H1 (cell line): ENCODE results near the gene MEIS3.

Experiments used
- BACH1 ChIP-seq: IDR thresholded peaks from 2 replicates; pipeline ENCODE4 v1.6.1; 2012; ENCODE audit warnings: low read length, improper control_type of control experiment
- CBX8 ChIP-seq: fragments of 300-800, 300-1000 bp; sonication (generic); IDR thresholded peaks from 2 replicates; pipeline ENCODE4 v1.7.1; 2016; ENCODE audit warnings: low read depth, low read length, borderline replicate concordance
- CHD2 ChIP-seq: IDR thresholded peaks from 2 replicates; pipeline ENCODE4 v1.6.1; 2012; ENCODE audit warnings: low read length, improper control_type of control experiment
- CTCF ChIP-seq, 3 experiments: IDR thresholded peaks; 1 replicate in 2 of 3; 2 replicates in 1 of 3; pipeline versions ENCODE4 v1.5.1 to v1.6.1; 2011; ENCODE audit warnings: low read length in 3 of 3, mild to moderate bottlenecking in 3 of 3, inconsistent platforms in 2 of 3, low read depth in 1 of 3, moderate library complexity in 1 of 3; ENCODE audit not compliant: insufficient read depth in 1 of 3; ENCODE audit errors: control extremely low read depth in 1 of 3
- HDAC6 ChIP-seq: IDR thresholded peaks from one replicate; pipeline ENCODE4 v1.7.1; 2012; ENCODE audit warnings: low read depth, mild to moderate bottlenecking, inconsistent platforms, low read length, moderate library complexity
- JUN ChIP-seq: IDR thresholded peaks from 2 replicates; pipeline ENCODE4 v1.6.1; 2011; ENCODE audit warnings: low read depth, mild to moderate bottlenecking, improper control_type of control experiment, low read length
- KDM1A ChIP-seq: fragments of 200-600, 300-600 bp; sonication (generic); IDR thresholded peaks from 2 replicates; pipeline ENCODE4 v1.7.1; 2016; ENCODE audit warnings: mild to moderate bottlenecking, low read length, borderline replicate concordance
- POLR2A ChIP-seq, 2 experiments: IDR thresholded peaks; 1 replicate in 1 of 2; 2 replicates in 1 of 2; pipeline ENCODE4 v1.6.1; 2011; ENCODE audit warnings: low read depth in 2 of 2, low read length in 2 of 2, mild to moderate bottlenecking in 2 of 2; ENCODE audit errors: control extremely low read depth in 1 of 2
- POLR2AphosphoS5 ChIP-seq: IDR thresholded peaks from 2 replicates; pipeline ENCODE4 v1.6.1; 2011; ENCODE audit warnings: low read depth, low read length
- RFX5 ChIP-seq: IDR thresholded peaks from 2 replicates; pipeline ENCODE4 v1.6.1; 2011; ENCODE audit warnings: low read depth, low read length, improper control_type of control experiment, borderline replicate concordance
- SIX5 ChIP-seq: IDR thresholded peaks from 2 replicates; pipeline ENCODE4 v1.6.1; 2011; ENCODE audit warnings: mild to moderate bottlenecking, low read depth, low read length
- SP1 ChIP-seq: IDR thresholded peaks from 2 replicates; pipeline ENCODE4 v1.6.1; 2011; ENCODE audit warnings: low read depth, low read length

GRCh38 chr19:47372603-47373002 lies 46.7 kb downstream of the MEIS3 start:
- TF ChIP-seq RFX5 = no peak
- no peak for TF ChIP-seq CTCF (IDR thresholded peaks at IDR 0.05; ENCODE audit: control extremely low read depth in 1 of 3, insufficient read depth in 1 of 3, low read depth in 1 of 3, low read length in 3 of 3)
- no peak for TF ChIP-seq POLR2A (IDR thresholded peaks at IDR 0.05; ENCODE audit: control extremely low read depth in 1 of 2, low read depth in 2 of 2, low read length in 2 of 2)
- TF ChIP-seq CBX8 = no peak
- TF ChIP-seq SIX5 = no peak
- TF ChIP-seq JUN = no peak
- TF ChIP-seq CHD2 = no peak
- no peak for TF ChIP-seq HDAC6
- no peak for TF ChIP-seq SP1
- no peak for TF ChIP-seq POLR2AphosphoS5
- no peak for TF ChIP-seq BACH1
- no peak for TF ChIP-seq KDM1A
